ENCODE measurements around the gene RAB26.

- no peak for TF ChIP-seq CTCF (IDR thresholded peaks at IDR 0.05)
- no peak for TF ChIP-seq POLR2A (IDR thresholded peaks at IDR 0.05)
Measured at GRCh38 chr16:2186505-2186904, 38.1 kb downstream of the RAB26 start.

All from ovary (tissue), 3 donors.